Psoas muscle (tissue), 8 donors: Measurements from ENCODE around the gene PTPN14. TPM values are rescaled to one million over a fixed set of nuclear protein-coding genes. Genes with fewer than 3 reads are reported as not detected.

ENCODE experiments used
- ATAC-seq, 4 donors: fragments of 200-7000 bp; cut with Tn5 transposase; one replicate each; pipeline ENCODE4 v1.9.1; 2020; ENCODE audit warnings: moderate library complexity in 3 of 4, mild to moderate bottlenecking in 2 of 4
- DNase-seq, 2 donors: peaks; one replicate each; pipeline ENCODE4 v3.0.0-alpha.2; 2020
- H3K27ac ChIP-seq: fragments of 200-600 bp; one replicate; pipeline ENCODE4 v1.8.0; 2022
- H3K27me3 ChIP-seq, 3 donors: fragments of 200-600 bp in 1 of 3; one replicate each; pipeline versions ENCODE4 v1.6.1 to v1.8.0; 2013 to 2022; ENCODE audit warnings: low read length in 2 of 3, mild to moderate bottlenecking in 2 of 3, moderate library complexity in 1 of 3; ENCODE audit not compliant: insufficient read depth in 3 of 3
- H3K36me3 ChIP-seq, 2 donors: fragments of 200-600 bp in 1 of 2; one replicate each; pipeline versions ENCODE4 v1.6.1 to v1.8.0; 2013 to 2022; ENCODE audit warnings: low read depth in 1 of 2, mild to moderate bottlenecking in 1 of 2, moderate library complexity in 1 of 2; ENCODE audit not compliant: insufficient read depth in 1 of 2
- H3K4me1 ChIP-seq: fragments of 200-600 bp; one replicate; pipeline ENCODE4 v1.8.0; 2022
- H3K4me3 ChIP-seq: fragments of 200-600 bp; one replicate; pipeline ENCODE4 v1.8.0; 2022; ENCODE audit warnings: mild to moderate bottlenecking
- H3K9me3 ChIP-seq: fragments of 200-600 bp; one replicate; pipeline ENCODE4 v1.8.0; 2022
- WGBS, 3 donors: extraction: QIAGEN DNeasy Blood & Tissue Kit; methylation state at CpG; one replicate each; pipeline versions ENCODE4 v1.1.6 to v1.1.7; 2013; 5-methylcytosine and 5-hydroxymethylcytosine counted together
- intact Hi-C, 2 donors: fragments of 100-400 bp; cut with DNase I; formaldehyde crosslinking; loops; one replicate each; pipeline versions ENCODE4 v1.11.0 to v1.14.2; 2022
- polyA plus RNA-seq, 3 donors: library from polyadenylated mRNA; stranded (reverse); fragments of 200-250 nt; gene quantifications; one replicate each; pipeline ENCODE4 v1.2.3, GENCODE V29; 2013
- total RNA-seq, 4 donors: library from RNA; stranded (reverse); fragmentation: NEBNext Ultra II Directional in 2 of 4; extraction: Animal tissue kit (Norgen Biotek cat#: 25700) in 2 of 4; gene quantifications; one replicate each; pipeline versions ENCODE4 v1.2.1 to v1.2.4, GENCODE V29; 2021 to 2023
- TF ChIP-seq, protein P1 (sequence below): fragments of 200-600 bp; IDR thresholded peaks from one replicate; pipeline ENCODE4 v1.8.0; 2022; ENCODE audit warnings: antibody characterized with exemption
- donor health status: healthy with polysubstance abuse.
- donor health status: DM: no; HTN: no; CAD: no; lungs with moderate emphysema.
- donor health status: Bipolar disorder and iron deficiency.
- donor health status: healthy.
- donor health status: DM: yes; HTN: yes; CAD: no.
- donor health status: DM: no; HTN: no; CAD: no.
- donor health status: DM: no; HTN: no; CAD: no.
- donor health status: DM: yes; HTN: yes; CAD: no.

Gene PTPN14
- total and polyA plus RNA-seq, 7 donors: 7.2 to 106 (median 50.8) TPM

DNA sequence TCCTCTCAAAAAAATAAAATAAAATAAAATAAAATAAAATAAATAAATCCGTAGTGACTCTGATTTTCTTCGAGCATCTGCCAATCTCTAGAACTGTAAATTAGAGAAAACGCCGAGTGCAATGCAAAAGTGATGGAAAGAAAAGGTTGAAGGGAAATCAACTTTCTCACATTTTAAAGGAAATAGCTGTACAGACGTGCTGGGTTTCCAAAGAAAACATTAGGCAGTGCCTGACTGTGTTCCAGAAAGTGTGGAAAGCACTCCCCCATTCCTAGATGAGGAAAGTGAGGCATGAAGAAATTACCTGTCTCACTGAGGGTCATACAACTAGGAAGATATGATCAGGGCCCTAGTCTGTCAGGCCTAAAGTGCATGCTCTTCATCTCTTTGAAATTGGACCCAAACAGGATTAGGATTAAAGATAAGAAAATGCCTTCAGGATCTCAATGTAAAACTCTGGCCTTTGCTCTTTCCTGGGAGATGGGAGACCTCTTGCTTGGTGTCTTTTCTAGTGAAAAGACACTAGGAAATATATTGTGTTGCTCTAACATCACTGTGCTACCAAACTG is 1.8 kb upstream of the PTPN14 start:
- Histone ChIP-seq H3K36me3 (no peaks in the 10 kb centered on the region), H3K4me3 (no peak overlapping the region), H3K9me3 (no peaks in the 10 kb centered on the region), H3K27ac (no peak overlapping the region), H3K27me3 (no peaks in the 10 kb centered on the region), H3K4me1 (peaks cover 21% of the 10 kb centered on the region)
- DNase-seq (no peak), ATAC-seq (no peak)
- WGBS, 3 donors: 87 to 91% (median 89%) methylated on average over 5 of the region's 5 CpGs
- intact Hi-C loops: loop anchor here (5.0 to 10.0 kb wide), 5 partner anchors 56 to 191 kb away; no protein-coding TSS in a partner anchor
- TF ChIP-seq, protein P1, sequence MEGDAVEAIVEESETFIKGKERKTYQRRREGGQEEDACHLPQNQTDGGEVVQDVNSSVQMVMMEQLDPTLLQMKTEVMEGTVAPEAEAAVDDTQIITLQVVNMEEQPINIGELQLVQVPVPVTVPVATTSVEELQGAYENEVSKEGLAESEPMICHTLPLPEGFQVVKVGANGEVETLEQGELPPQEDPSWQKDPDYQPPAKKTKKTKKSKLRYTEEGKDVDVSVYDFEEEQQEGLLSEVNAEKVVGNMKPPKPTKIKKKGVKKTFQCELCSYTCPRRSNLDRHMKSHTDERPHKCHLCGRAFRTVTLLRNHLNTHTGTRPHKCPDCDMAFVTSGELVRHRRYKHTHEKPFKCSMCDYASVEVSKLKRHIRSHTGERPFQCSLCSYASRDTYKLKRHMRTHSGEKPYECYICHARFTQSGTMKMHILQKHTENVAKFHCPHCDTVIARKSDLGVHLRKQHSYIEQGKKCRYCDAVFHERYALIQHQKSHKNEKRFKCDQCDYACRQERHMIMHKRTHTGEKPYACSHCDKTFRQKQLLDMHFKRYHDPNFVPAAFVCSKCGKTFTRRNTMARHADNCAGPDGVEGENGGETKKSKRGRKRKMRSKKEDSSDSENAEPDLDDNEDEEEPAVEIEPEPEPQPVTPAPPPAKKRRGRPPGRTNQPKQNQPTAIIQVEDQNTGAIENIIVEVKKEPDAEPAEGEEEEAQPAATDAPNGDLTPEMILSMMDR: no peak

GRCh38 chr1:214552174-214552608 is 789 bp upstream of the PTPN14 start:
- 3 to 4% (median 3%) methylated on average over 15 of the region's 15 CpGs for WGBS, 3 donors
- H3K36me3 ChIP-seq: no peaks in the 10 kb centered on the region
- H3K4me1 ChIP-seq: peaks cover 26% of the 10 kb centered on the region
- no peaks in the 10 kb centered on the region for H3K27me3 ChIP-seq
- H3K27ac ChIP-seq: peak overlapping the region; percentile 95
- ATAC-seq (peak; percentile 8 to 20 (median 14)), DNase-seq (peak; percentile 52 to 56)
- H3K4me3 ChIP-seq: peak overlapping the region; percentile 93
- TF ChIP-seq, protein P1: no peak
- no peaks in the 10 kb centered on the region for H3K9me3 ChIP-seq
- intact Hi-C loops: loop anchor here (5.0 to 10.0 kb wide), 5 partner anchors 55 to 190 kb away; no protein-coding TSS in a partner anchor

DNA sequence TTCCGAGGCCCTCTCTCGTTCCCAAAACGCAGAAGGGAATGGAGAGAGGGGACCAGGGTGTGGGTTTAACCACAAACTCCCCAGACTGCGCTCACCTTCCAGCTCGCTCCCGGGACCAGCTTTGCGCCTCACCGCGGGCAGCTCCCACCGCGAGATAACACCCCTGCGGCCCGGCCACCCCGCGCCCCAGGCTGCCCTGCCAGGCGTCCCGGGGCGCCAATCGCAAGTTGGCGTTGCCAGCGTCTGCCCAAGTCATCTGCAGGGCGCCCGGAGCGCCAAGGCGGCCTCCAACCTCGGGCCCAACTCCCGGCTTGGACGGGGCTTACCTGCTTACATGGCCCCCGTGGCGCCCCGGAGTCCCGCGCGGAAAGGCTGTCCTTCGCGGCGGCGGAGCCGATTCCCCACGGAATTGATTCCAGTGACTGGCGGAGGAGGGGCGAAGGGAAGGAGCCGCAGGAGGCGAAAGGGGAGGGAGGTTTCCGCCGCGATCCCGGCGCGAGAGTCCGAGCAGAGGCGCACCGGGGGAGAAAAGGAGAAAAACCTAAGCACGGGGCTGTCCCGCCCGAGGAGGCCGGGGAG is 456 bp downstream of the PTPN14 start:
- 0% methylated on average over 54 to 57 of the region's 57 CpGs for WGBS, 3 donors
- ATAC-seq (peak; percentile 42 to 68 (median 56)), DNase-seq (peak; percentile 64 to 84)
- peak overlapping the region; percentile 95 for H3K27ac ChIP-seq
- TF ChIP-seq, protein P1: no peak
- no peaks in the 10 kb centered on the region for H3K27me3 ChIP-seq
- peak overlapping the region; percentile 93 for H3K4me3 ChIP-seq
- no peaks in the 10 kb centered on the region for H3K36me3 ChIP-seq
- peaks cover 38% of the 10 kb centered on the region for H3K4me1 ChIP-seq
- H3K9me3 ChIP-seq: no peaks in the 10 kb centered on the region
- intact Hi-C loops: loop anchor here (5.0 to 10.0 kb wide), 5 partner anchors 54 to 189 kb away; no protein-coding TSS in a partner anchor

GRCh38 chr1:214550013-214550856 is 1.2 kb downstream of the PTPN14 start:
- peak in 2 of 4 donors; percentile 20 to 42 for ATAC-seq
- peak overlapping the region; percentile 93 for H3K4me3 ChIP-seq
- intact Hi-C loops: loop anchor here (5.0 to 10.0 kb wide), 5 partner anchors 53 to 188 kb away; no protein-coding TSS in a partner anchor
- no peaks in the 10 kb centered on the region for H3K36me3 ChIP-seq
- H3K9me3 ChIP-seq: no peaks in the 10 kb centered on the region
- peaks cover 40% of the 10 kb centered on the region for H3K4me1 ChIP-seq
- 20 to 23% (median 21%) methylated on average over 23 to 24 of the region's 24 CpGs for WGBS, 3 donors
- TF ChIP-seq, protein P1: peak; percentile 13
- H3K27ac ChIP-seq: peak overlapping the region; percentile 95
- no peak for DNase-seq
- H3K27me3 ChIP-seq: no peaks in the 10 kb centered on the region
